Activated CD8-positive, alpha-beta T cell treated with anti-CD3 and anti-CD28 coated beads for 36 hours (primary cell): ENCODE measurements around the gene SH2B2. TPM values are rescaled to one million over a fixed set of nuclear protein-coding genes. Genes with fewer than 3 reads are reported as not detected.
"Not testable (repeated sequence)": the region's sequence is repeated elsewhere in the genome, so short reads cannot be mapped to it uniquely, and the experiment has no call there.

Source experiments
- ATAC-seq: fragments of 200-7000 bp; cut with Tn5 transposase; one replicate; pipeline ENCODE4 v1.10.0; 2021; ENCODE audit warnings: mild to moderate bottlenecking, moderate library complexity
- CTCF ChIA-PET: fragments of 350-600 bp; sonication (Branson Sonifier 250); formaldehyde crosslinking; loops from one replicate; lab custom pipeline; 2021; ENCODE audit warnings: antibody characterized with exemption; lab: Charles Lee
- POLR2A ChIA-PET: fragments of 350-600 bp; sonication (Branson Sonifier 250); formaldehyde crosslinking; loops from one replicate; lab custom pipeline; 2021; ENCODE audit warnings: antibody characterized with exemption; lab: Charles Lee
- DNase-seq: peaks from one replicate; pipeline ENCODE4 v3.0.0-alpha.2; 2020
- H3K27ac Mint-ChIP-seq: one replicate; pipeline ENCODE4 v1.8.0; 2021; ENCODE audit warnings: mild to moderate bottlenecking, mixed read lengths
- H3K27me3 Mint-ChIP-seq: one replicate; pipeline ENCODE4 v1.8.0; 2021; ENCODE audit warnings: mixed read lengths
- H3K36me3 Mint-ChIP-seq: one replicate; pipeline ENCODE4 v1.8.0; 2021; ENCODE audit warnings: low read depth, mixed read lengths
- H3K4me1 Mint-ChIP-seq: one replicate; pipeline ENCODE4 v1.8.0; 2021; ENCODE audit warnings: low read depth, mixed read lengths
- H3K4me3 Mint-ChIP-seq: one replicate; pipeline ENCODE4 v1.8.0; 2021; ENCODE audit warnings: mild to moderate bottlenecking, moderate library complexity, mixed read lengths
- H3K9me3 Mint-ChIP-seq: one replicate; pipeline ENCODE4 v1.8.0; 2021; ENCODE audit warnings: mixed read lengths
- CTCF ChIP-seq: fragments of 200-600 bp; IDR thresholded peaks from one replicate; pipeline ENCODE4 v1.8.0; 2022; ENCODE audit warnings: antibody characterized with exemption, mild to moderate bottlenecking
- intact Hi-C: fragments of 100-400 bp; cut with micrococcal nuclease; formaldehyde crosslinking; loops from one replicate; pipeline ENCODE4 v1.10.0; 2022
- total RNA-seq, 2 experiments: library from RNA; stranded (reverse); gene quantifications; one replicate each; pipeline ENCODE4 v1.2.3, GENCODE V29; 2021

The SH2B2 gene
- total RNA-seq, 2 experiments from 2014 or later, result 5.0 to 7.1 TPM

GRCh38 chr7:102326157-102326889 is 39.7 kb downstream of the SH2B2 start:
- Mint-ChIP-seq H3K27ac (no peak overlapping the region), H3K4me1 (peaks cover 1% of the 10 kb centered on the region), H3K9me3 (no peaks in the 10 kb centered on the region), H3K36me3 (no peaks in the 10 kb centered on the region), H3K4me3 (no peak overlapping the region), H3K27me3 (peaks cover 10% of the 10 kb centered on the region)
- no peak for TF ChIP-seq CTCF
- ChIA-PET POLR2A (interaction anchor here (0.6 kb wide), 2 partner anchors 43 to 437 kb away, joined by 3 read pairs; no protein-coding TSS in a partner anchor), CTCF (no interaction called here)
- intact Hi-C loops, result no loop called here
- ATAC-seq (no peak), DNase-seq (no peak)

- intact Hi-C loops, POLR2A ChIA-PET, ATAC-seq, H3K9me3 Mint-ChIP-seq, H3K4me1 Mint-ChIP-seq, CTCF ChIA-PET, H3K36me3 Mint-ChIP-seq, DNase-seq, H3K4me3 Mint-ChIP-seq, H3K27ac Mint-ChIP-seq, H3K27me3 Mint-ChIP-seq: not testable (repeated sequence)
These were observed 40.5 kb downstream of the SH2B2 start for GRCh38 chr7:102327183-102327582.

- H3K27me3 Mint-ChIP-seq, H3K4me3 Mint-ChIP-seq, H3K27ac Mint-ChIP-seq, H3K36me3 Mint-ChIP-seq, CTCF ChIA-PET, DNase-seq, H3K4me1 Mint-ChIP-seq, H3K9me3 Mint-ChIP-seq, intact Hi-C loops, ATAC-seq, POLR2A ChIA-PET: not testable (repeated sequence)
These were observed 42.2 kb downstream of the SH2B2 start for GRCh38 chr7:102328863-102329262.

- H3K4me1 Mint-ChIP-seq, H3K4me3 Mint-ChIP-seq, H3K27me3 Mint-ChIP-seq, H3K27ac Mint-ChIP-seq, POLR2A ChIA-PET, DNase-seq, CTCF ChIA-PET, H3K36me3 Mint-ChIP-seq, intact Hi-C loops, H3K9me3 Mint-ChIP-seq, ATAC-seq: not testable (repeated sequence)
These were observed 42.7 kb downstream of the SH2B2 start for GRCh38 chr7:102329366-102329765.

- H3K27ac Mint-ChIP-seq, H3K9me3 Mint-ChIP-seq, DNase-seq, H3K36me3 Mint-ChIP-seq, H3K27me3 Mint-ChIP-seq, ATAC-seq, H3K4me1 Mint-ChIP-seq, CTCF ChIA-PET, POLR2A ChIA-PET, intact Hi-C loops, H3K4me3 Mint-ChIP-seq: not testable (repeated sequence)
These were observed 44.2 kb downstream of the SH2B2 start for GRCh38 chr7:102330666-102331460.

GRCh38 chr7:102335574-102335973 is 48.9 kb downstream of the SH2B2 start:
- H3K4me3 Mint-ChIP-seq, H3K4me1 Mint-ChIP-seq, H3K27me3 Mint-ChIP-seq, H3K36me3 Mint-ChIP-seq, intact Hi-C loops, DNase-seq, POLR2A ChIA-PET, CTCF ChIA-PET, ATAC-seq, H3K9me3 Mint-ChIP-seq, H3K27ac Mint-ChIP-seq: not testable (repeated sequence)

- H3K27me3 Mint-ChIP-seq, CTCF ChIA-PET, H3K4me3 Mint-ChIP-seq, H3K27ac Mint-ChIP-seq, POLR2A ChIA-PET, ATAC-seq, H3K9me3 Mint-ChIP-seq, H3K36me3 Mint-ChIP-seq, H3K4me1 Mint-ChIP-seq, intact Hi-C loops, DNase-seq: not testable (repeated sequence)
These were observed 50.3 kb downstream of the SH2B2 start for GRCh38 chr7:102337002-102337401.

- H3K36me3 Mint-ChIP-seq, DNase-seq, H3K27ac Mint-ChIP-seq, H3K4me1 Mint-ChIP-seq, H3K4me3 Mint-ChIP-seq, H3K9me3 Mint-ChIP-seq, POLR2A ChIA-PET, H3K27me3 Mint-ChIP-seq, intact Hi-C loops, ATAC-seq: not testable (repeated sequence)
- CTCF ChIA-PET, result interaction anchor here (0.6 kb wide), 1 partner anchor 58 kb away, joined by 3 read pairs; no protein-coding TSS in a partner anchor
These were observed 50.8 kb downstream of the SH2B2 start for GRCh38 chr7:102337420-102337819.

GRCh38 chr7:102340599-102341368 is 54.1 kb downstream of the SH2B2 start:
- DNase-seq, H3K4me3 Mint-ChIP-seq, H3K36me3 Mint-ChIP-seq, H3K4me1 Mint-ChIP-seq, intact Hi-C loops, ATAC-seq, POLR2A ChIA-PET, H3K27me3 Mint-ChIP-seq, H3K9me3 Mint-ChIP-seq, CTCF ChIA-PET, H3K27ac Mint-ChIP-seq: not testable (repeated sequence)

GRCh38 chr7:102346983-102347382 is 60.3 kb downstream of the SH2B2 start:
- H3K27ac Mint-ChIP-seq, H3K4me3 Mint-ChIP-seq, CTCF ChIA-PET, intact Hi-C loops, H3K9me3 Mint-ChIP-seq, DNase-seq, POLR2A ChIA-PET, ATAC-seq, H3K4me1 Mint-ChIP-seq, H3K36me3 Mint-ChIP-seq, H3K27me3 Mint-ChIP-seq: not testable (repeated sequence)
